Motor neuron (in vitro differentiated cells): ENCODE measurements around the gene CD79B. TPM values are rescaled to one million over a fixed set of nuclear protein-coding genes. Genes with fewer than 3 reads are reported as not detected.
"Not testable (repeated sequence)": the region's sequence is repeated elsewhere in the genome, so short reads cannot be mapped to it uniquely, and the experiment has no call there.

Experiments used
- ATAC-seq, 8 experiments: fragments of 200-7000 bp; cut with Tn5 transposase; replicated peaks in 6 of 8; 2 replicates each; pipeline ENCODE4 v1.8.0; 2021; ENCODE audit warnings: mild to moderate bottlenecking in 8 of 8, moderate library complexity in 8 of 8
- H3K27ac ChIP-seq, 2 donors: fragments of 250-450 bp; sonication (Bioruptor Pico); 2 replicates each; pipeline ENCODE4 v1.9.0; 2021; ENCODE audit warnings: antibody characterized with exemption in 2 of 2, mild to moderate bottlenecking in 2 of 2, moderate library complexity in 1 of 2
- H3K4me1 ChIP-seq, 2 donors: fragments of 250-450 bp; sonication (Bioruptor Pico); replicated peaks in 1 of 2; 2 replicates each; pipeline ENCODE4 v1.6.1; 2021; ENCODE audit warnings: antibody characterized with exemption in 2 of 2, mild to moderate bottlenecking in 2 of 2, moderate library complexity in 1 of 2
- H3K4me3 ChIP-seq, 5 donors: fragments of 250-450 bp; sonication (Bioruptor Pico); 2 replicates each; pipeline ENCODE4 v1.9.0; 2021; ENCODE audit warnings: antibody characterized with exemption in 5 of 5, mild to moderate bottlenecking in 5 of 5, moderate library complexity in 4 of 5
- WGBS, 10 experiments: fragments of 450-650 bp; shearing (Covaris generic); methylation state at CpG; one replicate each; pipeline ENCODE4 v1.0.0; 2022; 5-methylcytosine and 5-hydroxymethylcytosine counted together
- in situ Hi-C, 9 experiments: fragments of 400-800 bp; cut with MboI; loops; one replicate each; pipeline ENCODE4 v1.15.0; 2021; ENCODE audit warnings: low sequenced_read_pairs in 9 of 9, low pct_unique_long_range_greater_than_20kb in 2 of 9; ENCODE audit not compliant: unreplicated experiment in 9 of 9
- total RNA-seq, 8 experiments: library from RNA; unstranded; fragments of 300-600 nt; gene quantifications; 2 replicates each; pipeline versions ENCODE4 v1.2.3 to v1.2.4, GENCODE V29; 2022

Gene CD79B
- total RNA-seq, 8 experiments from 2014 or later = 0.14 to 2.1 (median 0.94) TPM; not detected in 1

DNA sequence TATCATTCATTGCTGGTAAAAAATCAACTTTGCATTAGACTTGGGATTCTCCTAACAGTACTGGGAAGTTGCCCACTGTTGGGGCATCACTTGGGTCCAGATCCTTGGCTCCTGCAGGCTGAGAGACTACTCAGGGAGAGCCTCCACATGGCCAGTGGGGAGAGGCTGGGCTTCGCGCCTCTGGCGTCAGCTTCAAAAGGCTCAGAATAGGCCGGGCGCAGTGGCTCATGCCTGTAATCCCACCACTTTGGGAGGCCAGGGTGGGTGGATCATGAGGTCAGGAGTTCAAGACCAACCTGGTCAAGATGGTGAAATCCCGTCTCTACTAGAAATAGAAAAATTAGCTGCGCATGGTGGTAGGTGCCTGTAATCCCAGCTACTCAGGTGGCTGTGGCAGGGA lies 17.7 kb downstream of the CD79B start:
- Histone ChIP-seq H3K4me1 (no peaks in the 10 kb centered on the region), H3K4me3 (no peak overlapping the region), H3K27ac (no peak overlapping the region)
- no peak for ATAC-seq
- WGBS, 10 experiments = 91 to 100% (median 98%) methylated on average over 1 to 7 of the region's 7 CpGs; no CpG with 5 or more reads in 5 of the 10 experiments
- in situ Hi-C loops = loop anchor here in 6 of 9 experiments (25.0 kb wide), 3 partner anchors 98 to 373 kb away; partner anchors contain the start of genes ERN1 (in 5 of the 6) and ICAM2 (in 1 of the 6)

DNA sequence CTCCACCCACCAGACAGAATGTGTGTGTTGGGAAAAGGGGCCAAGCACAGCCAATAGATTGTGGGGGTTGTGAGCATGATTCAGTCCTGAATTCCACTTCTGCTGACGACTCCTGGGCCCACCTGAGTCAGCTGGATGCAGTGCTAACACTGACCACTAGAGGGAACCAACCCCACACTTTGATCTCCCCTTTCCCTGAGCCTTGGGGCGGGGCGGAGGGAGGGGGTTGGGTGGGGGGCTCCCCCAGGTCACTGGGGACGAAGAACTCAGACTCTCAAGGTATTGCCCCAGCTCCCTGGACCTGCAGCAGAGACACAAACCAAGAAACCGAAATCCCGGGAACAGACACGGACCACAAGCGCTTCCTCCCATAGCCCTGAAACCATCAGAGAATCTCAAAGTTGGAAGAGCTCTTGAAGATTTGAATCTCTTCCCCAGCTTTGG lies 20.5 kb downstream of the CD79B start:
- in situ Hi-C loops = loop anchor here in 6 of 9 experiments (25.0 kb wide), 3 partner anchors 101 to 376 kb away; partner anchors contain the start of genes ERN1 (in 5 of the 6) and ICAM2 (in 1 of the 6)
- peak in 6 of 8 experiments; percentile 22 to 64 (median 51) for ATAC-seq
- WGBS, 10 experiments = 0% methylated on average over 1 of the region's 8 CpGs; no CpG with 5 or more reads in 9 of the 10 experiments
- Histone ChIP-seq H3K27ac (no peak overlapping the region), H3K4me3 (no peak overlapping the region), H3K4me1 (no peaks in the 10 kb centered on the region)

DNA sequence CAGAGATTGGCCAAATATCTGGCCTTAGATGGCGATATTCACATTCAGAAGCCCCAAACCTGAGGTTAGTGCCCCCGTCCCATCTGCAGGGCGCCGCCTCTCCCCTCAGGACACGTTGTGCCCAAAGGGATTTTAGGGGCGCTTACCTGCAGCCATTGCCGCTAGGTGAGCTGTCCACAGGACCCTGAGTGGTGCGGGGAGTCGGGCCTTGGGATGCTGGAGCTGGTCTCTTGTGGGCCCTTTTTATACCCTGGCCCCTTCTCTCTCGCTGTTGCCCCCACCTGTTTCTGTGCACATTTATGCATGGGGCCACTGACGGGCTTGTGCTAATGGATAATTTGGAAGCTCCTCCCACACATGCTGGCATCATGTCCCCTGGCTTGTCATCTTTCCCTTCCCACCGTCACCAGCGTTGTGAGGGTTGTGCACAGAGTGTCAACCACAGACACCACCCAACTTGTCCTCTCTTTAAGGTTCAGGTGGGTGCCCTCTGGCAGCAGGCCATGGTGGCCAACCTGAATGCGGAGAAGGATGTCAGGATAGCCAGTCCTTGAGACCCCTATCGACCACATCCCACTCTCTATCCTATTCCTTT lies 21.0 kb downstream of the CD79B start, which contains the start of gene CSHL1:
CSHL1 (minus strand) TSS at position 218 of the 595 bp plus-strand sequence; CDS start at position 156, 62 bp downstream.
- Histone ChIP-seq H3K4me1 (no peaks in the 10 kb centered on the region), H3K4me3 (no peak within 1 kb of the TSS), H3K27ac (no peak within 1 kb of the TSS)
- in situ Hi-C loops = loop anchor here in 6 of 9 experiments (25.0 kb wide), 3 partner anchors 101 to 376 kb away; partner anchors contain the start of genes ERN1 (in 5 of the 6) and ICAM2 (in 1 of the 6)
- ATAC-seq = no peak
- WGBS, 10 experiments = 20 to 80% (median 56%) methylated on average over 1 to 7 of the region's 15 CpGs; no CpG with 5 or more reads in 5 of the 10 experiments

DNA sequence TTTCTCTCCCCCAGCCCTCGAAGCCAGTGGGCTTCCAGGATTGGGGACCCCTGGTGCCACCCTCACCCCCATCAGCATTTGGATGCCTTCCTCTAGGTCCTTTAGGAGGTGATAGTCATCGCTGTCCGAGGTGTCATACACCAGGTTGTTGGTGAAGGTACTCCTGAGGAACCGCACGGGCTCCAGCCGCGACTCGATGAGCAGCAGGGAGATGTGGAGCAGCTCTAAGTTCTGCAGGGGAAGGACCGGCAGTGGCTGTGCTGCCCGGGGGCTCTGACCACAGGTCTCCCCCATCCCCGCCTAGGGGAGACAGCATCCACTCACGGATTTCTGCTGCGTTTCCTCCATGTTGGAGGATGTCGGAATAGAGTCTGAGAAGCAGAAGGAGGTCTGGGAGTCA lies 22.0 kb downstream of the CD79B start:
- 14 to 77% (median 61%) methylated on average over 2 to 11 of the region's 14 CpGs; no CpG with 5 or more reads in 4 of the 10 experiments for WGBS, 10 experiments
- no peak for ATAC-seq
- Histone ChIP-seq H3K4me3 (no peak overlapping the region), H3K4me1 (no peaks in the 10 kb centered on the region), H3K27ac (no peak overlapping the region)
- in situ Hi-C loops = loop anchor here in 6 of 9 experiments (25.0 kb wide), 3 partner anchors 102 to 377 kb away; partner anchors contain the start of genes ERN1 (in 5 of the 6) and ICAM2 (in 1 of the 6)

DNA sequence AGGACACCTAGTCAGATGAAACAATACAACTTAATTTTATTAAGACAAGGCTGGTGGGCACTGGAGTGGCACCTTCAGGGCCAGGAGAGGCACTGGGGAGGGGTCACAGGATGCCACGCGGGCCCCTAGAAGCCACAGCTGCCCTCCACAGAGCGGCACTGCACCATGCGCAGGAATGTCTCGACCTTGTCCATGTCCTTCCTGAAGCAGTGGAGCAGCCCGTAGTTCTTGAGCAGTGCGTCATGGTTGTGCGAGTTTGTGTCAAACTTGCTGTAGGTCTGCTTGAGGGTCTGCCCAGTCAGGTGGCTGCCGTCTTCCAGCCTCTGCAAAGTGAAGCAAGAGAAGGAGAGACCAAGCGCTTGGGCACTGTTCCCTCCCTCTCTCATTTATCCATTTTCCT lies 22.5 kb downstream of the CD79B start:
- H3K4me1 ChIP-seq, H3K4me3 ChIP-seq, H3K27ac ChIP-seq, ATAC-seq: not testable (repeated sequence)
- no CpG with 5 or more reads among the region's 10 CpGs for WGBS, 10 experiments
- in situ Hi-C loops = loop anchor here in 6 of 9 experiments (25.0 kb wide), 3 partner anchors 103 to 378 kb away; partner anchors contain the start of genes ERN1 (in 5 of the 6) and ICAM2 (in 1 of the 6)

DNA sequence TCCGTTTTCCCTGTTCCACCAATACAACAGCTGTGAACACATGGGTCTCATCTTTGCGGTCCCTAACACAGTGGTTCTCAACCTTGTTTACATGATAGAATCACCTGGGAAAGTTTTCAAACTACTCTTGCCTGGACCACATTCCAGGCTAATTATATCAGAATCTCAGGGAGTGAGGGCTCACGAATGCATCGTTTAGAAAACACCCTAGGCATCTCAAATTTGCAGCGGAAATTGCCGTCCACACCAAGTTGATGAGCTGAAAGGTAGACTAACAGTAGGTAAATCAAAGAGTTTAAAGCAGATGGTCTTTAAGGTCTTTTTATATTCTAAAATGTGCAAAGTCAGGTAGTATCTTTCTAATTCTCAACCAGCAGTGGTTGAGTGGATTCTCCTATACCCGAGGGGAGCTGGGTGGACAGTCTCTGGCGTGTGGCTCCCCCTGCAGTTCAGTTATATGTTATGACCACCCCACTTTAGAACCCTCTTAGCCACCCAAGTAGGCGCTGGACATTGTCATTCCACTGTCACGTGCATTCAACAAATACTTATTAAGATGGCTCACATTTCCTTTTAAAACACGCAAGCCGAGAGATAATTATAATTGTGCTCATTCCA lies 24.9 kb downstream of the CD79B start:
- peak in 4 of 8 experiments; percentile 40 to 58 (median 50) for ATAC-seq
- not testable (repeated sequence) for H3K4me3 ChIP-seq, H3K27ac ChIP-seq, H3K4me1 ChIP-seq
- in situ Hi-C loops = loop anchor here in 6 of 9 experiments (25.0 kb wide), 3 partner anchors 105 to 380 kb away; partner anchors contain the start of genes ERN1 (in 5 of the 6) and ICAM2 (in 1 of the 6)
- WGBS, 10 experiments = 38 to 93% (median 57%) methylated on average over 2 to 7 of the region's 12 CpGs; no CpG with 5 or more reads in 1 of the 10 experiments

DNA sequence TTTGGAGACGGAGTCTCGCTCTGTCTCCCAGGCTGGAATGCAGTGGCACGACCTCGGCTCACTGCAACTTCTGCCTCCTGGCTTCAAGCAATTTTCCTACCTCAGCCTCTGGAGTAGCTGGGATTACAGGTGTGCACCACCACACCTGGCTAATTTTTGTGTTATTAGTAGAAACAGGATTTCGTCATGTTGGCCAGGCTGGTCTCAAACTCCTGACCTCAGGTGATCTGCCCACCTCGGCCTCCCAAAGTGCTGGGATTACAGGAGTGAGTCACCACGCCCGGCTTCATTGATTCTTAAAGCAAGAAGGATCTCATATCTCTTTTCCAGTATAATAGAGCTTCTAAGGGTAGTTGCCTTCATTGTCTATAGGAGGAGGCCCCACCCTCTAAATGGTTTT lies 27.3 kb downstream of the CD79B start:
- H3K4me3 ChIP-seq, ATAC-seq, H3K4me1 ChIP-seq, H3K27ac ChIP-seq: not testable (repeated sequence)
- in situ Hi-C loops = loop anchor here in 6 of 9 experiments (25.0 kb wide), 3 partner anchors 108 to 383 kb away; partner anchors contain the start of genes ERN1 (in 5 of the 6) and ICAM2 (in 1 of the 6)
- WGBS, 10 experiments = 70 to 100% (median 86%) methylated on average over 1 to 8 of the region's 8 CpGs; no CpG with 5 or more reads in 2 of the 10 experiments

DNA sequence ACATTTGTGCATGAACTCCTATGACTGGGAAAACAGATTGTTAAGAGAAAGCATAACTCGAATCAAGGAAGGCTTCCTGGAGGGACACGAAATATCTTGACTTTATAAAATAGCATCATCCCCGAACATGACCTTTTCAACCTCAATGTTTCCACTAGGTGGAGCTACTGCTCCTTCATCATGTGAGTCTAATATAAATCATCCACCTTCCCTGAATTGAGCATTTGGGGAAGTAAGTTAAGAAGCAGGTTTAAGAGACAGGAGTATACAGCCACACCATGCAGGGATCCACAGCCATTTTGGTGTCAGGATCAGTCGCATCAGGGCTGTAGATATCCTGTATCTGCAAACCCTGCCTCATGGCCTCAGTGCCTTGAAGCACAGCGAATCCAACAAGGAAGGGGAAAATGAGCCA lies 28.3 kb downstream of the CD79B start:
- not testable (repeated sequence) for H3K27ac ChIP-seq, H3K4me3 ChIP-seq, H3K4me1 ChIP-seq
- in situ Hi-C loops = loop anchor here in 6 of 9 experiments (25.0 kb wide), 3 partner anchors 109 to 384 kb away; partner anchors contain the start of genes ERN1 (in 5 of the 6) and ICAM2 (in 1 of the 6)
- WGBS, 10 experiments = 0 to 80% (median 43%) methylated on average over 1 of the region's 5 CpGs; no CpG with 5 or more reads in 6 of the 10 experiments
- peak in 5 of 8 experiments; percentile 22 to 71 (median 60) for ATAC-seq

DNA sequence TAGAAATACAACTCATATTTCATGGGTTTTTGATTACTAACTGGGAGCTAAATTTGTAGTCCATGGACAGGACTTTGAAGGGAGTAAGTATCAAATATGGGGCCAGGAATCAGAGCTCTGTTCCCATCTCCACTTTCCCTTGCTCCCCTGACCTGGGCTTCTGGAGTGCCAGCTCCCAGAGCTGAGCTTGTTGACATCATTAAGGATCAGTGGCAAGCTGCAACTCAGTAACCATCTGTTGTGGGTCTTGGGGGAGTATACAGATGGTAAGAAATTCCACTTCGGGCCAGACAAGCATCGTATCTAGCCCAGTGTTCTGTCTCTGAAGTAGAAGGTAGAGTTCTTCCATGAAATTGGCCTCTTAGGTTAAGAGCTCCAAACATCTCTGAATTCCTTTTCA lies 30.2 kb downstream of the CD79B start:
- not testable (repeated sequence) for H3K4me3 ChIP-seq, H3K4me1 ChIP-seq, H3K27ac ChIP-seq, ATAC-seq
- 54 to 100% methylated on average over 2 of the region's 2 CpGs; no CpG with 5 or more reads in 8 of the 10 experiments for WGBS, 10 experiments
- in situ Hi-C loops = loop anchor here in 6 of 9 experiments (25.0 kb wide), 3 partner anchors 110 to 385 kb away; partner anchors contain the start of genes ERN1 (in 5 of the 6) and ICAM2 (in 1 of the 6)

DNA sequence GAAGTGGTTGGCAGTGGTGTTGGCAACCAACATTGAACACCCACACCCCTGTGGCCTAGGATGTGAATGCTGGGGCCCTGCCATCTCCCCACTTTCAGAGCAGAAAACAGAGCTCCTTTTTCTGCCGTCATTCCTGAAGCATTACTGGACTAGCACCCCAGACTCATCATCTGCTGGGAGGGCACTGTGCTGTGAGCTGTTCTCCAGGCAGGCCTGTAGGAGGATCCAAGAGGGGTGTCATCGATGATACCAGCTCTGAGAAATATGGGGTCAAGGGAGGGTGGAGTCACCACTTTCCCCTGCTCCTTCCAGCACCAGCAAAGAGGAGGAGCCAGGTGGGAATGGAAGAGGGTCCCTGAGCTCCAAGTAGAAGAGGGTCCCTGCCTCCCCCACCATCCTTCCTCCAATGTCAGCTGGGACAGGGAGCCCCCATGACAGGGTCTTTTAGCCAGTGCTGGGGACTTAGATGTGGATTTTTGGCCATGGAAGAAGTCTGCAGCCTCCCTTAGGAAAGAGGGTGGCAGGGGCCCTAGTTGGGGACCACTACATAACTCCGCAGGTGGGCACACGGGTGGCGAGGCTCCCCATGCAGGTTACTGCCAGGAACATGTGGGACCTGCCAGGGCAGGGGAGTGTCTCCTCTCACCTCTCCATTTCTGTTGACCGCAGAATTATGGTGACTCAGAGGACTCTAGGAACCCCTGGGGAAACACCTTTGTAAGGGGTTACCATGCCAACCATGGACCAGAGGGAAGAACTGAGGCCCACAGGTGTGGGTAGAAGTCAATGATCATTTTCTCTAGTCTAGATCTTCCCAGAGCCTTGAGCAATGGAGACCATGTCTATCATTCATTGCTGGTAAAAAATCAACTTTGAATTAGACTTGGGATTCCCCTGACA lies 33.0 kb downstream of the CD79B start:
- in situ Hi-C loops, ATAC-seq, H3K27ac ChIP-seq, H3K4me1 ChIP-seq, H3K4me3 ChIP-seq: not testable (repeated sequence)
- 40 to 100% (median 90%) methylated on average over 1 to 2 of the region's 6 CpGs; no CpG with 5 or more reads in 7 of the 10 experiments for WGBS, 10 experiments

DNA sequence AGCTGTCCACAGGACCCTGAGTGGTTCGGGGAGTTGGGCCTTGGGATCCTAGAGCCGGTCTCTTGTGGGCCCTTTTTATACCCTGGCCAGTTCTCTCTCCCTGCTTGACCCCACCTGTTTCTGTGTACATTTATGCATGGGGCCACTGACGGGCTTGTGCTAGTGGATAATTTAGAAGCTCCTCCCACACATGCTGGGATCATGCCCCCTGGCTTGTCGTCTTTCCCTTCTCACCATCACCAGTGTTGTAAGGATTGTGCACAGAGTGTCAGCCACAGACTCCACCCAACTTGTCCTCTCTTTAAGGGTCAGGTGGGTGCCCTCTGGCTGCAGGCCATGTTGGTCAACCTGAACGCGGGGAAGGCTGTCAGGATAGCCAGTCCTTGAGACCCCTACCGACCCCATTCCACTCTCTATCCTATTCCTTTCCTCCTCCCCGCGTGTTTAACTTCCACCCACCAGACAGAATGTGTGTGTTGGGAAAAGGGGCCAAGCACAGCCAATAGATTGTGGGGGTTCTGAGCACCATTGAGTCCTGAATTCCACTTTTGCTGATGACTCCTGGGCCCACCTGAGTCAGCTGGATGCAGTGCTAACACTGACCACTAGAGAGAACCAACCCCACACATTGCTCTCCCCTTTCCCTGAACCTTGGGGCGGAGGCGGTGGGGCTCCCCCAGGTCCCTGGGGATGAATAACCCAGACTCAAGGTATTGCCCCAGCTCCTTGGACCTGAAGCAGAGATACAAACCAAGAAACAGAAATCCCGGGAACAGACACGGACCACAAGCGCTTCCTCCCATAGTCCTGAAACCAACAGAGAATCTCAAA lies 35.4 kb downstream of the CD79B start, which contains the start of gene CSH1:
CSH1 (minus strand) TSS at position 51 of the 831 bp plus-strand sequence. CDS start 63 bp downstream, outside the sequence.
- no CpG with 5 or more reads among the region's 14 CpGs for WGBS, 10 experiments
- ATAC-seq, in situ Hi-C loops: not testable (repeated sequence)

More for the DNA sequence above, 35.4 kb downstream of the CD79B start, which contains the start of gene CSH1:
- not testable (repeated sequence) for H3K4me1 ChIP-seq, H3K4me3 ChIP-seq, H3K27ac ChIP-seq
